Measurements from ENCODE around the gene NSMCE3.

Gene NSMCE3

GRCh38 chr15:29302871-29303270, 33.2 kb upstream of the NSMCE3 start:
- H3K27ac ChIP-seq (ENCODE audit: low read length): no peak overlapping the region
- no peaks in the 10 kb centered on the region for H3K79me2 ChIP-seq (ENCODE audit: low read length)
- DNase-seq: no peak
- no peaks in the 10 kb centered on the region for H3K36me3 ChIP-seq (replicated peaks; ENCODE audit: insufficient read depth, low read length)
- H3K27me3 ChIP-seq (replicated peaks; ENCODE audit: insufficient read depth, low read length): no peaks in the 10 kb centered on the region
- no peak overlapping the region for H3K4me3 ChIP-seq (ENCODE audit: low read length)
- no peaks in the 10 kb centered on the region for H3K4me1 ChIP-seq (ENCODE audit: low read length)
- no peak for TF ChIP-seq EZH2phosphoT487 (IDR thresholded peaks at IDR 0.05; ENCODE audit: low read length)
- no peak for TF ChIP-seq EZH2 (optimal IDR thresholded peaks at IDR 0.05; ENCODE audit: low read depth, low read length)
- TF ChIP-seq, protein P1, sequence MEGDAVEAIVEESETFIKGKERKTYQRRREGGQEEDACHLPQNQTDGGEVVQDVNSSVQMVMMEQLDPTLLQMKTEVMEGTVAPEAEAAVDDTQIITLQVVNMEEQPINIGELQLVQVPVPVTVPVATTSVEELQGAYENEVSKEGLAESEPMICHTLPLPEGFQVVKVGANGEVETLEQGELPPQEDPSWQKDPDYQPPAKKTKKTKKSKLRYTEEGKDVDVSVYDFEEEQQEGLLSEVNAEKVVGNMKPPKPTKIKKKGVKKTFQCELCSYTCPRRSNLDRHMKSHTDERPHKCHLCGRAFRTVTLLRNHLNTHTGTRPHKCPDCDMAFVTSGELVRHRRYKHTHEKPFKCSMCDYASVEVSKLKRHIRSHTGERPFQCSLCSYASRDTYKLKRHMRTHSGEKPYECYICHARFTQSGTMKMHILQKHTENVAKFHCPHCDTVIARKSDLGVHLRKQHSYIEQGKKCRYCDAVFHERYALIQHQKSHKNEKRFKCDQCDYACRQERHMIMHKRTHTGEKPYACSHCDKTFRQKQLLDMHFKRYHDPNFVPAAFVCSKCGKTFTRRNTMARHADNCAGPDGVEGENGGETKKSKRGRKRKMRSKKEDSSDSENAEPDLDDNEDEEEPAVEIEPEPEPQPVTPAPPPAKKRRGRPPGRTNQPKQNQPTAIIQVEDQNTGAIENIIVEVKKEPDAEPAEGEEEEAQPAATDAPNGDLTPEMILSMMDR (IDR thresholded peaks at IDR 0.05; ENCODE audit: low read length): no peak
- H3K9ac ChIP-seq (ENCODE audit: low read length): no peak overlapping the region
- H3K9me2 ChIP-seq (replicated peaks; ENCODE audit: insufficient read depth, low read length): no peaks in the 10 kb centered on the region
- no peak overlapping the region for H3K4me2 ChIP-seq (ENCODE audit: low read depth, low read length)
- H2AFZ ChIP-seq (ENCODE audit: low read length): no peak overlapping the region
- H4K20me1 ChIP-seq (ENCODE audit: insufficient read depth, low read length): no peaks in the 10 kb centered on the region
- no peaks in the 10 kb centered on the region for H3K9me3 ChIP-seq (replicated peaks; ENCODE audit: insufficient read depth, low read length)
- H3F3A ChIP-seq (ENCODE audit: insufficient read depth, low read length): no peaks in the 10 kb centered on the region

- Histone ChIP-seq H3K79me2 (ENCODE audit: low read length) (no peaks in the 10 kb centered on the region), H3K4me2 (ENCODE audit: low read depth, low read length) (no peak overlapping the region), H3K36me3 (replicated peaks; ENCODE audit: insufficient read depth, low read length) (no peaks in the 10 kb centered on the region), H3K9me3 (replicated peaks; ENCODE audit: insufficient read depth, low read length) (no peaks in the 10 kb centered on the region), H3K9me2 (replicated peaks; ENCODE audit: insufficient read depth, low read length) (no peaks in the 10 kb centered on the region), H3K4me3 (ENCODE audit: low read length) (no peak overlapping the region), H3K4me1 (ENCODE audit: low read length) (no peaks in the 10 kb centered on the region), H3K27me3 (replicated peaks; ENCODE audit: insufficient read depth, low read length) (no peaks in the 10 kb centered on the region), H2AFZ (ENCODE audit: low read length) (no peak overlapping the region), H3F3A (ENCODE audit: insufficient read depth, low read length) (no peaks in the 10 kb centered on the region), H4K20me1 (ENCODE audit: insufficient read depth, low read length) (no peaks in the 10 kb centered on the region), H3K9ac (ENCODE audit: low read length) (no peak overlapping the region), H3K27ac (ENCODE audit: low read length) (no peak overlapping the region)
- TF ChIP-seq EZH2 (optimal IDR thresholded peaks at IDR 0.05; ENCODE audit: low read depth, low read length) (no peak), EZH2phosphoT487 (IDR thresholded peaks at IDR 0.05; ENCODE audit: low read length) (no peak)
- TF ChIP-seq, protein P1 (IDR thresholded peaks at IDR 0.05; ENCODE audit: low read length): no peak
- no peak for DNase-seq
These were observed 30.2 kb upstream of the NSMCE3 start for GRCh38 chr15:29299784-29300183.

- TF ChIP-seq EZH2 (optimal IDR thresholded peaks at IDR 0.05; ENCODE audit: low read depth, low read length) (no peak), EZH2phosphoT487 (IDR thresholded peaks at IDR 0.05; ENCODE audit: low read length) (no peak)
- TF ChIP-seq, protein P1 (IDR thresholded peaks at IDR 0.05; ENCODE audit: low read length): no peak
- Histone ChIP-seq H3K4me1 (ENCODE audit: low read length) (no peaks in the 10 kb centered on the region), H2AFZ (ENCODE audit: low read length) (no peak overlapping the region), H3K9me2 (replicated peaks; ENCODE audit: insufficient read depth, low read length) (no peaks in the 10 kb centered on the region), H3K9ac (ENCODE audit: low read length) (no peak overlapping the region), H3K9me3 (replicated peaks; ENCODE audit: insufficient read depth, low read length) (no peaks in the 10 kb centered on the region), H4K20me1 (ENCODE audit: insufficient read depth, low read length) (no peaks in the 10 kb centered on the region), H3K27me3 (replicated peaks; ENCODE audit: insufficient read depth, low read length) (no peaks in the 10 kb centered on the region), H3K36me3 (replicated peaks; ENCODE audit: insufficient read depth, low read length) (no peaks in the 10 kb centered on the region), H3K4me3 (ENCODE audit: low read length) (no peak overlapping the region), H3F3A (ENCODE audit: insufficient read depth, low read length) (no peaks in the 10 kb centered on the region), H3K4me2 (ENCODE audit: low read depth, low read length) (no peak overlapping the region), H3K27ac (ENCODE audit: low read length) (no peak overlapping the region), H3K79me2 (ENCODE audit: low read length) (no peaks in the 10 kb centered on the region)
- DNase-seq: no peak
These were observed 29.7 kb upstream of the NSMCE3 start for GRCh38 chr15:29299331-29299730.
